Esophagus mucosa (tissue), 1 donor: ENCODE measurements around the gene GPX3. TPM values are rescaled to one million over a fixed set of nuclear protein-coding genes. Genes with fewer than 3 reads are reported as not detected.
A peak's percentile ranks its signal among the peaks of the same experiment; 100 is the strongest.

Source experiments
- ATAC-seq: fragments of 200-7000 bp; cut with Tn5 transposase; one replicate; pipeline ENCODE4 v1.9.1; 2020
- total RNA-seq: library from RNA; stranded (reverse); gene quantifications from one replicate; pipeline ENCODE4 v1.2.4, GENCODE V29; 2023
- donor health status: DM: yes; HTN: yes; CAD: no.

Gene GPX3
- total RNA-seq, 1 donor from 2014 or later, result 125 TPM

DNA sequence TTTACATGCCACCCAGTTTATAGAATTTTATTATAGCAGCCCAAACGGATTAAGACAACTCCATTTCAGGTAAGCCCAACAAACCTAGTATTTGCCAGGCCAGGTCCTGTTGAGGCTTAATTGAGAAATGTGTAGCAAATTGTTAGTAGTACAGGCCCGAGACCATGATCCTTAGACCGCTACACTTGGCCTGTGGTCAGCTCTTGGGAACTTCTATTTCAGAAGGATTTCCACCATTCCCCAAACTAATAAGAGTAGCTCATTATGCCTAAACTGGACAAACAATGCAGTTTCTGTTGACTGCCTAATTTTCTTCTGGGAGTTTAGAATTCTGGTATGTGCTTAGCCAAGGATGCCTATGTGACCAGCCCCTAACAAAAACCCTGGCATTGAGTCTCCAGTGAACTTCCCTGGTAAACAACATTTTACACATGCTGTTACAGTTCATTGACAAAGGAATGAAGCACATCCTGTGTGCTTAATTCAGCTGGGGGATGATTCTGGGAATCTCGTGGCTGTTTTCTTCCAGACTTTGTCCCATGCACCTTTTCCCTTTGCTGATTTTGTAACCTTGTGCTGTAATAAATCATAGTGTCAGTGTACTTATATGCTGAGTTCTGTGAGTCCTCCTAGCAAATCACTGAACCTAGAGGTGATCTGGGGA lies 5.6 kb upstream of the GPX3 start:
- no peak for ATAC-seq

DNA sequence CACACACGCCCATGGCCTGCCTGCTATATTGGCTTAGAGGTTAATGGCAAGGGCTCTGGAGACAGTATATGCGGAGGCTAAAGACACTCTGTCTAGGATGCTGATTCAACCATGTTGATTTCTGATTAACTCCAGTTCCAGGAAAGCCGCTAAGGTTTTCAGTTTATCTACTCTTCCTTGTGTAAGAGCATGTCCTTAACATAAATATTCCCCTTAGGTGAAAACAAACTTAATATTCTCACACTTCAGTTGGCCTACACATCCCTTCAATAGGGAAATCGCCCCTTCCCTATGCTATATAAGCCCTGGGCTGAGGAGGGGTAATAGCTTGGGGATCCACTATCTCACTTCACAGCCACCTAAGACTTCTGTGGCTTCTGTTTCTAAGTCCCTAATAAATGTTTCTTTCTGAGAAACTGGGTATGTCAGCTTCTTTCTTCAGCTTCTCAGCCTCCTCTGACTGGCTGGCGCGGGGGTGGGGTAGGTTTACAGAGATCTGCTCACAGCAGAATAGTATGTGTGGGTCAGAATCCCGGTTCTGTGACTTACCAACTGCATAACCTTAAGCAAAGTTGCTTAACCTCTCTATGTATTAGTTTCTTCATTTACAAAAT lies 4.3 kb upstream of the GPX3 start:
- ATAC-seq, result no peak

DNA sequence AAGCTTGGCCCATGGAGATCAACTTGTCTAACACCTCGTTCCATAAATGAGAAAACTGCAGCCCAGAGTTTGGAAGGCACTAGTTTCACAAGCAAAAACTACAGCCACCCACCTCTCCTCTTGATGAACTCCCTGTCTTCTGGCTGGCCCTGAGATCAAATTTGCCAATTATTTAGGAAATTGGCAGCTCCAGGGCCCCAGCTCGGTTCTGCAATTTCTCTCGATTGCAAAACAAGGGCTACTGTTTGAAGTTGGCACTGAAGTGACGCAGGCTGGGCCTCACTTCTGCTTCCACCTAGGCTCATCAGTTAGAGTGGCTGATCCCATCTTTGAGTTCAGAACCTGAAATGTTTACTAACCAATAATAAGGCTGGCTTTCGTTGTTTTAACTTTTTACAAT lies 3.7 kb upstream of the GPX3 start:
- no peak for ATAC-seq

DNA sequence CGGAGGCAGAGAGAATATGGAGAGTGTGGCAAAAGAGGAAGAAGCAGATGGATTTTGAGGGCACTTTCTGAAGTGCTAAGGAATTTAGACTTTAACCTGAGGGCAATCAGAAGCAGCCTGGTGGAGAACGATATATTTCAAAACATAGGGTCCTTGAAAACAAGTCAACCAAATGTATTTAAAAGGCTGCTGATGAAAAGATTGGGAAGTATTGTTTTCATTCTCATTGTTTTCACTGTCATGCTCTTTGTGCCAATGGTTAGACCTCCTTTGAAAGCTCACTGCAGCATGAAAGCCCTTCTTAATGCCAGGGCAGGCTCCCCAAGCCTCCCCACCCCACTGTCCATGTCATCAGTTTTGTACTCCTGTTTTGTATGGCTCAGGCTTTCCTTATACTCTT lies 2.5 kb upstream of the GPX3 start:
- ATAC-seq, result no peak

DNA sequence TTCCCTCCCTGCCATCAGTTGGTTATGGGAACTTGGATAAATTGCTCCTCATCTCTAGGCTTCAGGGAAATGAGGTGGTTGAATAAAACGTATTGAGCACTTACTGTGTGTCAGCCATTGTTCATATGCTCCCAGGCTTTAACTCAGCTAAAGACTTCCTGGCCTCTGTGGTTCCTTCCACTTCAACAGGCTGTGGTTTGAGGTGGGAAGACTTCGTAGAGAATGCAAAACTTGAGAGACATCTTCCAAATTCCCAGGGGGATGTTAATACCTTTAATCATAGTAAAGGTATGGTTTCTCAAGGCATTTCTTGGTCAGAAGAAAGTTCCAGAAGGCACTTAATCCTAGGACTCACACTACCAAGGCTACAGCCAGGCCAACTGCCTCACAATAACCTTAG lies 1.5 kb upstream of the GPX3 start:
- ATAC-seq, result no peak

DNA sequence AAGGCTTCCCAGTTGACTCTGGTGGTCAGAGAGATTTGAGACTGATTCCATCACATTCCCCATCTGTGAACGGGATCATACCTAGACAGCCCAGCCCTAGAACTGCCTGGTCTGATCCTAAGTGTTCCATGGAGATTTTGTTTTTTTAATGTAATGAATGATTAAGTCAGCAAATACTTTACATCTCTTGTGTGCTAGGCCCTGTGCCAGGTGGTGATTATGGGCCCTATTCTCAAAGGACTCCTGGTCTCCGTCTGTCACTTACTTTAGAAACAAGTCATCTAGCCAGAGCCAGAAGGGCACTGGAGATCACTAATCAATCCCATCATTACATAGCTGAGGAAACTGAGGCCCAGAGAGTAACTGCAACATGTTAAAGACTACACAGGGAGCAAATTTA lies 1.1 kb upstream of the GPX3 start:
- ATAC-seq, result no peak

DNA sequence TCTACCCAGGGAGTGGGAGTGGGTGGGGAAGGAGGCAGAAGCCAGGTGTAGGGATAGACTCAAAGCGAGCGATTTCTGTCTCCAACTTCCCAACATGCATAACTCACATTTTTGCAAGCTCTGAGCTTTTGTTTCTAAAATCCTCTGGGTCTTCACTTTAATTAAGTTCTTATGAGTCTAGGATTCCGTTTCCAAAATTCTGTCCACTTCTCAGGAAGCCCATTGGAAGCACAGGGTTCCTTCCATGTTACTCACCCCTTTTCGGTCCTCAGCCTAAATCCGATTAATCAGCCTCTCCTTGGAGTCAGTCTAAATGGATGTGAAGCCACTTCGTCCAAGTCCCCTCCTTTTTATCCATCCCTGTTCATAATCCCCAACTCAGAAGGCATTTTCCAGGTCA lies 1.4 kb downstream of the GPX3 start:
- ATAC-seq, result no peak

DNA sequence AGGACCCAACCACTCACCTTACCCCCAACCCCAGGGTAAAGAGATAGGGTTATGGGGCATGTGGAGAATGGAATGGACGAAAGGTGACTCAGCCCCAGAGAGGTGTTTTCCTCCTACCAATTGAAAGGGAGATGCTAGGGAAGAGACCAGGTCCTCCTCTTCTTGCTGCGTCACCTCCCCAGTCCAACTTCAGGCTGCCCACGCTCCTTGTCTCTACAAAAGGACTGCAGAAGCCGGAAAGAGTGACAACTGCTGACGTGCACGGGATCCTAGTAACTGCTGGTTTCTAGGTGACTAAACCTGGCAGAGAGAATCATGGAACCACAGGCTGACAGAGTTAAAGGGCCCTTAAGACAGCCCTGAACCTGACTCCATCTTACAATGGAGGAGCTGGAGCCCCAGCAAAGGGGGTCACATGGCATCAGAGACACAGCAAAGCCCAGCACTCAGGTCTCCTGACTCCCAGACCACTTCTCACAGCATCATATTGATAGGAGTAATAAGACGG lies 2.2 kb downstream of the GPX3 start:
- peak; percentile 55 for ATAC-seq

DNA sequence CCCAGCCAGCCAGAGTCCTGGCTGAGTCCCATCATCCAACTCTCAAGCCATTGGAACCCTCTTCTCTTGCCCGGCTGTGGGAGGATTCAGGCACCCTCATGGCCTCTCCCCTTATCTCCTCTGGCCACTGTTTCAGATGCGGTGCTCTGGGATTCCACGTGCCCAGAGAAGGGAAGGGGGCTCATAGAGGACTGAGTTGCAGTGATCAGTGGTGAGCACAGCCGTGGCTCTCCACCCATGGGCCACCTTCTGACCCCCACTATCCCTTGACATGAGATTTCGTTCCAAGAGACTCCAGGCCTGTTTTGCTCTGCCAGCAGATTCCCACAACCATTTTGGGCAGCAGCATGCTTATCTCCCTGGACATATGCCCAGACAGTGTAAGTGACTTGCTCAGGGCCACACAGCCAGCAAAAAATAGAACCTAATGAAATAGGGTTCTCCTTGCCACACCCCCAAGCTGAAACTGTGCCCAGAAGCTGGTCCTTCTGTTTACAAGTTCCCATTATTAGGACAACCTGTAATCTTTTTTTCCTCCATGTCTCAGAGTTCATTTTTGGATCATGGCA lies 2.7 kb downstream of the GPX3 start:
- peak; percentile 39 for ATAC-seq

DNA sequence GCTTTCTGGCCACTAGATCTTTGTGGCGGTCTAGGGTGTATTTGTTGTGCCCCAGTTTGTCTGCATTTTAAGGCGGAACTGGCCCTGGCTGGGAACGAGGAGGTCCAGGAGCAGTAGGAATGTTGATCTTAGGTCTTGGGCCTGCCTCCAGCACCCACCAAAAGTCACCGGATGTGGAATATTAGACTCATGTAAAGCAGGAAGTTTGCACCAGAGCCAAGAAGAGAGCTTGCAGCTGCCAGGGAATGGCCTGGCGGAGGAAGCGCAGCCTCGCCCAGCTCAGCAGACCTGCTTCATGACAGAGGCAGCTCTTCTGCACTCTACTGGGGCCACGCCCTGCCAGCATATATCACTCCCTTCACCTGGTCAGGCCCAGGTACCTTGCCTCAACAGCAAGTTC lies 3.3 kb downstream of the GPX3 start:
- ATAC-seq, result peak; percentile 90

DNA sequence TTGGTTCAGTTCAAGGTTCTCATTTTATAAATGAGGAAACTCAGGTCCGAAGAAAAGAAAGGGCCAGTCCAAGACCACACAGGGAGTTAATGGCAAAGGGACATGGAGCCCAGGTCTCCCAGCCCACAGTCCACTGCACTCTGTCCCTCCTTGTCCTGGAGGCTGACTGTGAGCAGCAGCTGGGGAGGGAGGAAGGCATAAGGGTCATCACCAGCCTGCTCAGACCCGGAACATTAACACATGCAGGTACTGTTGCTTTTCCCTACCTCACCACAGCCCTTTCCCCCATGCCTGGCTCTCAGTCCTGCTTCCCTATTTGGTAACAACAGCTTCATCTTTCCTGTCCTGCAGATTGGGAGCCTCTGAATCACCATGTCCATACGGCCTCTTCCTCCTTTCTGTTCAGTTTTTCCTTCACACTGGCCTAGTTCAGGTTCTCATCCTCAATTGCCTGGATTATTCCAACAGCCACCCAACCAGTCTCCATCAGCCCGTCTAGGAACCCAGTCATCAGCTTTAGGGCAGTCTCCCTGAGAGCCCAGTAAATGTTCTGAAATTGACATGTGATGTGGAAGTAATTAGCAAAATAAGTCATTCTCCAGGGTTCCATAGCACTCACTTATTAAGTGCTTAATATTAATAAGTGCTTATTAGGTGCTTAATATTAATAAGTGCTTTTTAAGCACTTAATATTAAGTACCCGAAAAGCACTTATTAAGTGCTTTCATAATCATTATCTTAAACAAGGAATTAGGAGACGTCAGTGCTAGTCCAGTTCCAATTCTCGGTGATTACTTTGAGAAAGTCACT lies 4.3 kb downstream of the GPX3 start:
- no peak for ATAC-seq

DNA sequence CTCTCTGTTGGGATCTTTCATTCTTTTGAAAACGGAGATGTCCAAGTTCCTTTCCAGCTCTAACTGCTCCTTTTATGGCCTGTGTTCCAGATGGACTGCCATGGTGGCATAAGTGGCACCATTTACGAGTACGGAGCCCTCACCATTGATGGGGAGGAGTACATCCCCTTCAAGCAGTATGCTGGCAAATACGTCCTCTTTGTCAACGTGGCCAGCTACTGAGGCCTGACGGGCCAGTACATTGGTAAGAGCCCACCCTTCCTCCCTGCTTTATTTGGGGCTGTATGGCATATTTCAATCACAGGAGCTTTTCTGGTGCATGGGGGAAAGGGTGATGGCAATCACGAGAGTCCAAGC lies 4.8 kb downstream of the GPX3 start:
- no peak for ATAC-seq

DNA sequence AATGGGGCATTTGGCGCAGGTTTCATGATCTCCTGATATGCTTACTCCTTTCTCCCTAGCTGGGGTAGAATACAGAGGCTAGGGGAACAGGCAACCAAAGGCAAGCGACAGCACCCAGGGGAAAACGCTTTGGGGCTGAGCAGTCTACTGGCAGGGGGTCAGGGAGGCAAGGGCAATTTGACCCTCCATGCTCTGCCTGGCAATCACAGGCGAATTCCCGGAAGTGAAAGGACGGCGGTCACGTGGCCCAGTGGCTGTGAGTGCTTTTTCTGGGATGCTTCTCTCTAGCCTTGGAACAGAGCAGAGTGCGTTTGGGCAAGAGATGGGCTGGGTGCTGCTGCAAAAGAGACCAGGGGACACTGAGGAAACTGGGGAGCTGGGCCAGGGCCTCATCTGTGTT lies 5.7 kb downstream of the GPX3 start:
- no peak for ATAC-seq

DNA sequence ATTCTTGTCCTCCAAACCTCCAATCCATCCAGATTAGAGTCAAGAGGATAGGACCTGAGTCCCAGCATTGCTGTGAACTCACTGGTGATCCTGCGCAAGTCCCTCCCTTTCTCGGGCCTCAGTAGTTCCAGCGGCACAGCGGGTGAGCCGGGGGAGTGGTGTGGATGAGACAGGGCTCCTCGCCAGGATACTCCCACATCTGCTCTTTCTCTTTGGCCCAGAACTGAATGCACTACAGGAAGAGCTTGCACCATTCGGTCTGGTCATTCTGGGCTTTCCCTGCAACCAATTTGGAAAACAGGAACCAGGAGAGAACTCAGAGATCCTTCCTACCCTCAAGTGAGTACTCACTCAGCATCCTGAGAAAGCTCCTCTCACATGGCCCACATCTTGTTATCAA lies 6.3 kb downstream of the GPX3 start:
- no peak for ATAC-seq

DNA sequence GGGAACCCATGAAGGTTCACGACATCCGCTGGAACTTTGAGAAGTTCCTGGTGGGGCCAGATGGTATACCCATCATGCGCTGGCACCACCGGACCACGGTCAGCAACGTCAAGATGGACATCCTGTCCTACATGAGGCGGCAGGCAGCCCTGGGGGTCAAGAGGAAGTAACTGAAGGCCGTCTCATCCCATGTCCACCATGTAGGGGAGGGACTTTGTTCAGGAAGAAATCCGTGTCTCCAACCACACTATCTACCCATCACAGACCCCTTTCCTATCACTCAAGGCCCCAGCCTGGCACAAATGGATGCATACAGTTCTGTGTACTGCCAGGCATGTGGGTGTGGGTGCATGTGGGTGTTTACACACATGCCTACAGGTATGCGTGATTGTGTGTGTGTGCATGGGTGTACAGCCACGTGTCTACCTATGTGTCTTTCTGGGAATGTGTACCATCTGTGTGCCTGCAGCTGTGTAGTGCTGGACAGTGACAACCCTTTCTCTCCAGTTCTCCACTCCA lies 7.6 kb downstream of the GPX3 start:
- ATAC-seq, result no peak

DNA sequence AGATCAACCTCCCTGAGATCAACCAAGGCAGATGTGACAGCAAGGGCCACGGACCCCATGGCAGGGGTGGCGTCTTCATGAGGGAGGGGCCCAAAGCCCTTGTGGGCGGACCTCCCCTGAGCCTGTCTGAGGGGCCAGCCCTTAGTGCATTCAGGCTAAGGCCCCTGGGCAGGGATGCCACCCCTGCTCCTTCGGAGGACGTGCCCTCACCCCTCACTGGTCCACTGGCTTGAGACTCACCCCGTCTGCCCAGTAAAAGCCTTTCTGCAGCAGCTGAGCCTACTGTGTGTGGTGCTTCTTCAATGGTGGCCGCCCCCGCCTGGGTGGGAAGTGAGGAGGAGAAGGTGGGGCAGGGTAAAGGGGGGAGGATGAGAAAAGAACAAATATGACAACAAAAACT lies 8.3 kb downstream of the GPX3 start:
- ATAC-seq, result no peak

DNA sequence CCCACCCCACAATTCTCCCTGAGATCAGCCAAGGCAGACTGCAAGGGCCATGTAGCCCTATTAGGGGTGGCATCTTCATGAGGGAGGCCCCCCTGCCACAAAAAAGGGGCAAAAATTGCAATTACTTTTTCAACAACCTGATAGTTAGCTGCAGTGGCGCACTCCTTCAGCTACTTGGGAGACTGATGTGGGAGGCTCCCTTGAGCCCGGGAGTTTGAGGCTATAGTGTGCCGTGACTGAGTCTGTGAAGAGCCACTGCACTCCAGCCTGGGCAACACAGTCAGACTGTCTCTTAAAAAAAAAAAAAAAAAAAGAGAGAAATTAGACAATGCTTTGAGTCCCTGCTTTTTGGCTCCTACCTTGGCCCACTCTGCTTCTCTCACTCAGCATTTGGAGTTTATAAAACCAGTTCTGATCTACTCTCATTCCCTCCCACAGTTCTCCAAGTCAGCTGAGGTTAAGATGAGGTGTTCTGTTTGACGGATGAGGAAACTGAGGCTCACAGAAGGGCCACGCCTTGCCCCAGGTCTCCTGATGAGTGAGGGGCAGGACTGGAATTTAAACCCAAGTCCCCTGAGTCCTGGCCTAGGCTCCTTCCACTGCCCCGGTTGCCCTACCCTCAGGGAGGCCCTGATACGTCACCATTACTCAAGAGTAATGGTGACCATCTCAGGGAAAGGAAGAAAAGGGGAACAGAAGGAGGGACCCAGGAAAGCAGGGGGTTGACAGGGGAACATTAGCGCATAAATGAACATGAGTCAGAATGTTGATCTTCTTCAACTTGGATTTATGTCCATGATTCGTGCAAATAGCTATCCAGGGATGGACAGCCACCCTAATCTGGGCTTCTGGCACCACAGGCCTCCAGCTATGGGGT lies 9.0 kb downstream of the GPX3 start:
- no peak for ATAC-seq

DNA sequence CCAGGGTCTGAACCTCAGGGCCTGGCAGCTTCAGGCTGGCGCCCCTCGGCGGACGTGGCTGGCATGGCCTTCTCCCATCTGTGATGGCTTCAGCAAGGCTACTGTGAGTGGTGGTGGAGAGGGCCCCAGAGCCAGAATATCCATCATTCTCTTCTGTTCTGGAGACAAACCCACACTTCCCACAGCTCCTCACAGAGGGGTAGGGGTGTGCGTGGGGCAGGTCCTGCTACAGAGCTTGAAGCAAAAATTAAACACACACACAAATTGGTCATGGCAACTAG lies 9.6 kb downstream of the GPX3 start:
- no peak for ATAC-seq

DNA sequence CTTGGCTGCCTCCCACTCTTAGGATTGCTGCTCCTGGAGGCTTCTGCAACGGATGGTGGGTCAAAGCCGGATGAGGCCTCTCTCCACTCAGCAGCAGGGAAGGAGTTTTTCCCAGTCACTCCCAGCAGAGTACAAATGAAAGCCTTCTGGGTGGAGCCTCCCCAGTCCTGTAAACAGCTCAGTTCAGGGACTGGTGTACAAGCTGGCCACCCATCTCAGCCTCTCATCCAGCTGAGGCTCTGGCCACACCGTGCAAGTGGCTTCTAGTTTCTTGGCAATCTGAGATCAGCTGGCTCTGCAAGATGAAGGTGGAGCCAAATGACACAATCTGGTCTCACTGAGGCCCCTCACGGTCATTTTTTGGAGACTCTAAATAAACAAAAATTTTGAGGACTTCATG lies 10.0 kb downstream of the GPX3 start:
- no peak for ATAC-seq

DNA sequence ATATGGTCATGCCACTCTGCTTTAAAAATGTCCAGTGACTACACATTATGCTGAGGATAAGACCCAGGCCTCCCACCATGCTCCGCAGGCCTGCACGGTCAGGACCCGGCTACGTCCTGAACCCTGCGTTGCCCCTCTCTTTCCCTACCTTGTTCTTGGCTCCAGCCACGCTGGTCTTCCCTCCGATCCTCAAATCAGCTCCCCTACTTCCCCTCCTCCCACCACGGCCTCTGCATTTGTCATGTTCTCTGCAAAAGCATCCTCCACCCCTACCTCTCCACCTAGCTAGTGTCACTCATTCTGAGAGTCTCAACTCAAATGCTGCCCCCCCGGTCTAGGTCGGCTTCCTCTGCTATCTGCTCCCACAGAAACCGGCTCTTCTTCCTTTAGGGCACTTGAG lies 11.2 kb downstream of the GPX3 start:
- ATAC-seq, result no peak

DNA sequence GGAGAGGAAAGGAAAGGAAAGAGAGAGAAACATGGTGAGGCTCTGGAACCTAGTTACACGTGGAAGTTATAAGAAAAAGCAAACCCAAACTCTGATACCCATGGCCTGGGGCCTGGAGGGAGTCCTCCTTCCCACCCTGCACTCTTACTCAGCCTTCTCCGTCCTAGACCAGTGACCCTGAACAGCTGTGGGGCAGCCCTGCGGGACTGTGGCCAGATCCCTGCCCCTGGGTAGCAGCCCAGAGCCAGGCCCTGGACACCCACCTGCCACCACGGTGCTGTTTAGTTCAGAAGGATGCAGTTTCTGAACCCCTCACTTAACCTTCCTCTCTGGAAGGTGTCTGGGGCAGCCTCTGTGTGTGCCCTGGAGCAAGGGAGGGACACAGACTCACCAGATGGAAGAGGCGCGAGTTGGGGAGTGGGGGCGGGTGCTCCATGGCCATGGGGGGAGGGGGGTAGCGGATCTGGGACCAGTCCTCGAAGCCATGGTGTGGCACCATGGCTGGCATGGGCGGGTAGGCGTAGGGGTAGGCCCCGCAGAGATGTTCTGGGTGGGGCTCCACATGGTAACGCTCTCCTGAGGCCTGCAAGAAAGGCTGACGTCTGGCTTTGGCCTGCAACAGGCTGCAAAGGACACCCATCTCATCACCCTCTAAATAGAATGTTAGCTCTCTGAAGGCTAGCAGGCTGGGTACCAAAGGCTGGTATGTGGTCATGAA lies 13.0 kb downstream of the GPX3 start:
- no peak for ATAC-seq
